Natural killer cell (primary cell): ENCODE data around the gene SEMA3B. TPM values are rescaled to one million over a fixed set of nuclear protein-coding genes. Genes with fewer than 3 reads are reported as not detected.

Source experiments
- ATAC-seq, 3 donors: fragments of 150-1000 bp in 2 of 3; fragments of 200-7000 bp in 1 of 3; cut with Tn5 transposase; 1 replicate in 1 of 3; 2 replicates in 2 of 3; pipeline ENCODE4 v1.10.0; 2021; ENCODE audit warnings: mild to moderate bottlenecking in 2 of 3, moderate library complexity in 2 of 3
- DNase-seq, 2 donors: peaks; one replicate each; pipeline versions ENCODE4 v3.0.0 to v3.0.0-alpha.2; 2013 to 2021; ENCODE audit warnings: mixed read lengths in 1 of 2
- H3K27ac ChIP-seq: one replicate; pipeline ENCODE4 v1.5.1; 2013; ENCODE audit warnings: mild to moderate bottlenecking, low read length
- H3K27me3 ChIP-seq: one replicate; pipeline ENCODE4 v1.6.1; 2013; ENCODE audit warnings: low read length; ENCODE audit not compliant: control insufficient read depth, insufficient read depth
- H3K36me3 ChIP-seq: one replicate; pipeline ENCODE4 v1.6.1; 2013; ENCODE audit warnings: low read length; ENCODE audit not compliant: control insufficient read depth, insufficient read depth
- H3K4me1 ChIP-seq: one replicate; pipeline ENCODE4 v1.6.1; 2013; ENCODE audit warnings: low read length; ENCODE audit not compliant: control insufficient read depth, insufficient read depth
- H3K4me3 ChIP-seq: one replicate; pipeline ENCODE4 v1.5.1; 2013; ENCODE audit warnings: low read length
- H3K9me3 ChIP-seq: one replicate; pipeline ENCODE4 v1.6.1; 2013; ENCODE audit warnings: low read length; ENCODE audit not compliant: control insufficient read depth, insufficient read depth
- H3K27ac Mint-ChIP-seq, 2 donors: one replicate each; pipeline ENCODE4 v1.8.0; 2022; ENCODE audit warnings: mild to moderate bottlenecking in 2 of 2, mixed read lengths in 2 of 2, moderate library complexity in 1 of 2
- H3K27me3 Mint-ChIP-seq, 2 donors: one replicate each; pipeline ENCODE4 v1.8.0; 2022; ENCODE audit warnings: low read depth in 2 of 2, mixed read lengths in 2 of 2
- H3K36me3 Mint-ChIP-seq: one replicate; pipeline ENCODE4 v1.8.0; 2022; ENCODE audit warnings: mixed read lengths
- H3K4me1 Mint-ChIP-seq, 2 donors: one replicate each; pipeline ENCODE4 v1.8.0; 2022; ENCODE audit warnings: mixed read lengths in 2 of 2
- H3K4me3 Mint-ChIP-seq: one replicate; pipeline ENCODE4 v1.8.0; 2022; ENCODE audit warnings: mild to moderate bottlenecking, moderate library complexity, mixed read lengths
- H3K9me3 Mint-ChIP-seq, 2 donors: one replicate each; pipeline ENCODE4 v1.8.0; 2022; ENCODE audit warnings: mixed read lengths in 2 of 2
- CTCF ChIP-seq: fragments of 200-600 bp; IDR thresholded peaks from one replicate; pipeline ENCODE4 v1.8.0; 2022; ENCODE audit warnings: antibody characterized with exemption
- WGBS: methylation state at CpG from one replicate; pipeline ENCODE4 v1.1.7; 2013; ENCODE audit warnings: missing lambda C conversion rate; ENCODE audit not compliant: insufficient coverage; 5-methylcytosine and 5-hydroxymethylcytosine counted together
- intact Hi-C: fragments of 100-400 bp; cut with micrococcal nuclease; formaldehyde crosslinking; loops from one replicate; pipeline ENCODE4 v1.14.2; 2022
- total RNA-seq, 4 donors: library from RNA; stranded (reverse); fragments of 120-200 nt in 1 of 4; gene quantifications; one replicate each; pipeline versions ENCODE4 v1.2.3 to v1.2.4, GENCODE V29; 2013 to 2022

Gene SEMA3B
- total RNA-seq, 3 donors from 2014 or later (not counting 1 experiment from before 2014, with no cell fraction given): 0.97 to 2.0 (median 0.99) TPM

GRCh38 chr3:50289130-50289529, 20.2 kb downstream of the SEMA3B start:
- 97% methylated on average over 5 of the region's 6 CpGs for WGBS
- DNase-seq (no peak), ATAC-seq (no peak)
- Mint-ChIP-seq H3K4me3 (no peak overlapping the region), H3K9me3 (no peaks in the 10 kb centered on the region), H3K27ac (no peak overlapping the region), H3K36me3 (no peaks in the 10 kb centered on the region), H3K4me1 (peaks cover 15 to 18% of the 10 kb centered on the region in 2 donors), H3K27me3 (no peaks in the 10 kb centered on the region)
- no peaks in the 10 kb centered on the region for H3K9me3 ChIP-seq
- peaks cover 23% of the 10 kb centered on the region for H3K36me3 ChIP-seq
- H3K27ac ChIP-seq: no peak overlapping the region
- H3K4me1 ChIP-seq: peaks cover 18% of the 10 kb centered on the region
- no peaks in the 10 kb centered on the region for H3K27me3 ChIP-seq
- TF ChIP-seq CTCF: no peak
- no peak overlapping the region for H3K4me3 ChIP-seq
- intact Hi-C loops: no loop called here

- H3K27ac ChIP-seq: no peak overlapping the region
- H3K36me3 ChIP-seq: peaks cover 23% of the 10 kb centered on the region
- no peak overlapping the region for H3K4me3 ChIP-seq
- Mint-ChIP-seq H3K27ac (no peak overlapping the region), H3K4me1 (peaks cover 15 to 18% of the 10 kb centered on the region in 2 donors), H3K27me3 (no peaks in the 10 kb centered on the region), H3K36me3 (no peaks in the 10 kb centered on the region), H3K4me3 (peak overlapping the region; percentile 4), H3K9me3 (no peaks in the 10 kb centered on the region)
- H3K4me1 ChIP-seq: peaks cover 18% of the 10 kb centered on the region
- no peaks in the 10 kb centered on the region for H3K9me3 ChIP-seq
- intact Hi-C loops: no loop called here
- WGBS: 94% methylated on average over 16 of the region's 16 CpGs
- DNase-seq (no peak), ATAC-seq (no peak)
- H3K27me3 ChIP-seq: no peaks in the 10 kb centered on the region
- TF ChIP-seq CTCF: no peak
Measured at GRCh38 chr3:50290161-50290641, 21.3 kb downstream of the SEMA3B start.

GRCh38 chr3:50292159-50293078, 23.5 kb downstream of the SEMA3B start, which contains the start of gene IFRD2:
Gene IFRD2, minus strand, starts transcription at chr3:50292429. Its CDS starts 155 bp downstream, at chr3:50292274.
- 2% methylated on average over 67 of the region's 67 CpGs for WGBS
- H3K4me1 ChIP-seq: peaks cover 18% of the 10 kb centered on the region
- H3K27me3 ChIP-seq: no peaks in the 10 kb centered on the region
- Mint-ChIP-seq H3K4me1 (peaks cover 15 to 18% of the 10 kb centered on the region in 2 donors), H3K36me3 (no peaks in the 10 kb centered on the region), H3K9me3 (no peaks in the 10 kb centered on the region), H3K27ac (peak within 1 kb of the TSS; percentile 93 to 96), H3K27me3 (no peaks in the 10 kb centered on the region), H3K4me3 (peak within 1 kb of the TSS; percentile 91)
- peaks cover 23% of the 10 kb centered on the region for H3K36me3 ChIP-seq
- intact Hi-C loops: loop anchor here (1.0 to 2.0 kb wide), 2 partner anchors 32 to 66 kb away; partner anchors contain the start of gene TMEM115
- no peaks in the 10 kb centered on the region for H3K9me3 ChIP-seq
- ATAC-seq (peak; percentile 98 to 99 (median 98)), DNase-seq (peak; percentile 90 to 98)
- TF ChIP-seq CTCF: no peak
- H3K27ac ChIP-seq: peak within 1 kb of the TSS; percentile 57
- peak within 1 kb of the TSS; percentile 62 for H3K4me3 ChIP-seq
